ENCODE measurements around the gene CYS1. TPM values are rescaled to one million over a fixed set of nuclear protein-coding genes. Genes with fewer than 3 reads are reported as not detected.

Gene CYS1
- total RNA-seq, 1 experiment from 2014 or later, result 1.2 TPM

- TF ChIP-seq PRDM15 (CRISPR knock-in tag; IDR thresholded peaks at IDR 0.05), result no peak
- TF ChIP-seq RORB (CRISPR knock-in tag; IDR thresholded peaks at IDR 0.05), result no peak
- TF ChIP-seq NR3C1 (CRISPR knock-in tag; conservative IDR thresholded peaks at IDR 0.05; ENCODE audit: low read depth), result no peak
- no peak for TF ChIP-seq NFE2L1 (CRISPR knock-in tag; IDR thresholded peaks at IDR 0.05)
These were observed 21.8 kb downstream of the CYS1 start (continued) for GRCh38 chr2:10058251-10059015.

GRCh38 chr2:10057231-10058107 lies 22.7 kb downstream of the CYS1 start:
- Mint-ChIP-seq H3K27me3 (ENCODE audit: low read depth) (no peaks in the 10 kb centered on the region), H3K4me1 (peaks cover 28% of the 10 kb centered on the region), H3K27ac (peak overlapping the region; percentile 98), H3K36me3 (peaks cover 18% of the 10 kb centered on the region), H3K4me3 (peak overlapping the region; percentile 85), H3K9me3 (no peaks in the 10 kb centered on the region)
- POLR2A ChIA-PET, result interaction anchor here (1.0 to 2.0 kb wide), 6 partner anchors 9 to 582 kb away, joined by 4 to 5 read pairs (median 5); partner anchors contain the start of gene KLF11
- CTCF ChIA-PET, result interaction anchor here (0.6 to 6.2 kb wide), 22 partner anchors 10 to 378 kb away, joined by 3 to 112 read pairs (median 6); no protein-coding TSS in a partner anchor
- ATAC-seq, result peak; percentile 94
- TF ChIP-seq TEAD4 (CRISPR knock-in tag; IDR thresholded peaks at IDR 0.05) (no peak), HMGXB4 (CRISPR knock-in tag; IDR thresholded peaks at IDR 0.05) (no peak), ZNF423 (CRISPR knock-in tag; IDR thresholded peaks at IDR 0.05) (peak; percentile 92), FOXP4 (CRISPR knock-in tag; IDR thresholded peaks at IDR 0.05) (peak; percentile 42; the same call in 1 of the 2 replicates), TCF7 (CRISPR knock-in tag; IDR thresholded peaks at IDR 0.05; ENCODE audit: low read depth) (no peak), ZNF121 (CRISPR knock-in tag; IDR thresholded peaks at IDR 0.05) (peak; percentile 71), MYBL2 (CRISPR knock-in tag; IDR thresholded peaks at IDR 0.05) (peak; percentile 56; the same call in 1 of the 2 replicates), SP1 (CRISPR knock-in tag; conservative IDR thresholded peaks at IDR 0.05) (peak; percentile 52; the same call in 1 of the 2 replicates)
- peak; percentile 92 for DNase-seq (ENCODE audit: low spot score)

GRCh38 chr2:10056439-10056838 lies 23.8 kb downstream of the CYS1 start:
- H3K4me3 Mint-ChIP-seq, result peak overlapping the region; percentile 85
- H3K9me3 Mint-ChIP-seq, result no peaks in the 10 kb centered on the region
- POLR2A ChIA-PET, result interaction anchor here (1.5 to 2.0 kb wide), 3 partner anchors 14 to 41 kb away, joined by 4 to 5 read pairs (median 5); no protein-coding TSS in a partner anchor
- no peaks in the 10 kb centered on the region for H3K27me3 Mint-ChIP-seq (ENCODE audit: low read depth)
- peaks cover 24% of the 10 kb centered on the region for H3K36me3 Mint-ChIP-seq
- CTCF ChIA-PET, result interaction anchor here (0.8 to 6.2 kb wide), 13 partner anchors 9 to 379 kb away, joined by 3 to 112 read pairs (median 12); no protein-coding TSS in a partner anchor
- no peak for DNase-seq (ENCODE audit: low spot score)
- no peak for TF ChIP-seq ZNF396 (CRISPR knock-in tag; IDR thresholded peaks at IDR 0.05; ENCODE audit: borderline replicate concordance)
- no peak for TF ChIP-seq ATF1 (CRISPR knock-in tag; IDR thresholded peaks at IDR 0.05)
- TF ChIP-seq ZNF138 (CRISPR knock-in tag; conservative IDR thresholded peaks at IDR 0.05), result no peak
- peaks cover 28% of the 10 kb centered on the region for H3K4me1 Mint-ChIP-seq
- H3K27ac Mint-ChIP-seq, result no peak overlapping the region
- ATAC-seq, result no peak
